Glomerular visceral epithelial cell (primary cell): ENCODE measurements around the gene PAH.

Experiments
- DNase-seq: peaks from one replicate; pipeline ENCODE4 v3.0.0-alpha.2; 2016; ENCODE audit errors: extremely low spot score

Gene PAH

DNA sequence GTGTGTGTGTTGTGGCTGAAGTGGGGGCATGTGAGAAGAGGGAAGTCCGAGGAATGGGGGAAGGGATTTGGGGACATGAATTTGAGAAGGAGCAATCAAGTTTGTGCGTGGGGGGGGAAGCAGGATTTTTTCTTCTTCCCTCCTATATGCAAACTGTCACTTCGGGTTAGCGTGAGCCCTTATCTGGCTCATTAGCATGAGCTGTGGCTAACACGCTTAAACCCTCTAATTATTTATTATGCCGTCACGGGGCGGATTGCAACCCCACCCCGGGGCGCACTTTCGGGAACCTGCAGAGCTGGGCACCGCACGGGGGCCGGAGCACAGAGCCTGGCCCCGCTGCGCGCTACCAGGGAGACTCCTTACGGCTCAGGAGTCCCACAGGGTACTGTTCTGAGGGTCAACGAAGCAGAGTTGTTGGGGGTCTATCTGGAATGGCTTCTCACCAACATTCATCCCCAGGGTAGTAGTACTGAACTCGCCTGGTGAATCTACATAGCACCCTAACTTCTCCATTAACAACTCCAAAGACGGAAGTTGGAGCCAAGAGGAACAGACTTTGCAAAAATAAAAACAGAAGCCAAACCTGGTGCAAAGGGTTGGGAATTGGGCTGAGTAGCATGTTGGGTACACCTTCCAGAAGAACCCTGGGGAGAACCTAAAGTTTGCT lies 34.0 kb upstream of the PAH start:
- no peak for DNase-seq

DNA sequence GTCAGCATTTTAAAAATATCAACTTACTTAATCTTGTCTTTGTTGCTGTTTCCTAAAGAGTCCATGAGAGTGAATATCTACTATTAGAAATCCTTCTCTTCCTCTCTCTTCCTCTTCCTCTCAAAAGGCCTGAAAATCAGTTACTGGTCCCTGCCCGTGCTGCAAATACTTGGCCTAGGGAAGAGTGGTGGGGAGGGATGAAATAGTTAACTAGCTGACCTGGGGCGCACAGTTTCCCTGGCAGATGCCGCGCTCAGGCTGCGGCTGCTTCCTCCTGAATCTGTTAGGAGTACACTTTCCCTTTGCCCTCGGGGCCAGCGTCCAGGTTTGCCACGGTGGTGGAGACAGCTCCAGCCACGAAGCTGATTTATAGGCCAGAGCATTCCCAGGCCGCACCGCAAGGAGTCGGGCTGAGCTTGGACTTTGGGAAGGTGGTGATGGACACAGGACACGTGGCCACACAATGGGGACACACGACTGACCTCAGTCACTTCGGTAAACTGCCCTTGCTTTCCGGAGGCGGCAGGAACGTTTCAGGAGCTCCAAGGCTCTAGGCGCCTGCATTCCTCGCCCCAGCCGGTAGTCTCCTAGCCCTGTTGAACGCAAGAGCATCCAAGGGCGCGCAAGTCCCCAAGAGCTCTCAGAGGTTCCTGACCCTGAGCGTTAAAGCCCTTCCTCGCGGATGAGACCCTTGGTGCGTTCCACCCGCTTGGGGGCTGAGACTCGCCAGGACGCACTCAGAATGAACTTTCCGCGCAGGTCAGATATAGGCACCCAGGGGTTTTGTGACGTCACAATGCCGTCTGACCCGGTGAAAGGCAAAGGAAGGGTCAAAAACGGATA lies 33.3 kb upstream of the PAH start:
- no peak for DNase-seq

DNA sequence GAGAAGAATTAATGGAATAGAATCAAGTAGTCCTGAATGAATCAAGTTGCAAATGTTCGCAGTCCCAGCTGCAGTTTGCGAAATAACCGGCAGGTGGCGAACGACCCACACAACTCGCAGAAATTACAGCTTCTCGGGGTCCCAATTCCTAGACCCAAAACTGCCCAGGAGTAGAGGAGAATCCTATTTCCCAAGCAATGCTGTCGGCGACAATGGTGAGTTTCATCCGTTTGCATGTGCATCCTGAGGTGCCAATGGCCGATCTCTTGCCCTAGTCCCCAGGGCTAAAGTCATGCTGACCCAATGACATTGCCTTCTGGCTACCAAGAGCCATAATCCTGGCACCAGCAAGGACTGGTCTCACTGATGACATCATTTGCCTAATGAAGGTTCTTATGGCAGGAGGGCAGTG lies 31.9 kb upstream of the PAH start:
- peak; percentile 17 for DNase-seq

DNA sequence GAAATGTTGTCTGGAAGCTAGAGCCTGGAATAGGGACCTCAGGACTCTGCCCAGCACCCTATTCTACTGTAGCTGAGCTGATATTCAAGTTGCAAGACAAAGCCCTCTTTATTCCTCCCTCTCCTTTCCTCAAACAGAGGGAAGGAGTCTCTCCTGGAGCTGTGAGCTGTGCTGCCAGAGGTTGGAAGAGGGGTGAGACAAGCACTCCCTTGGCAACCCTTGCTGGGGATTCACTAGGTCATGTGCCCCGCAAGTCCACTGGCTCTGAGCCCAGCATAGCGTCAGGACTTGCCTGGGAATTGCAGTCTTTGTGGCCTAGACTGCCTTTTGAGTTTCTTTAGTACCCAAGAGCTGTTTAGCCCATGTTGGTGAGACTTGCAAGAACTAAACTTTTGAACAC lies 29.0 kb upstream of the PAH start:
- DNase-seq, result no peak

DNA sequence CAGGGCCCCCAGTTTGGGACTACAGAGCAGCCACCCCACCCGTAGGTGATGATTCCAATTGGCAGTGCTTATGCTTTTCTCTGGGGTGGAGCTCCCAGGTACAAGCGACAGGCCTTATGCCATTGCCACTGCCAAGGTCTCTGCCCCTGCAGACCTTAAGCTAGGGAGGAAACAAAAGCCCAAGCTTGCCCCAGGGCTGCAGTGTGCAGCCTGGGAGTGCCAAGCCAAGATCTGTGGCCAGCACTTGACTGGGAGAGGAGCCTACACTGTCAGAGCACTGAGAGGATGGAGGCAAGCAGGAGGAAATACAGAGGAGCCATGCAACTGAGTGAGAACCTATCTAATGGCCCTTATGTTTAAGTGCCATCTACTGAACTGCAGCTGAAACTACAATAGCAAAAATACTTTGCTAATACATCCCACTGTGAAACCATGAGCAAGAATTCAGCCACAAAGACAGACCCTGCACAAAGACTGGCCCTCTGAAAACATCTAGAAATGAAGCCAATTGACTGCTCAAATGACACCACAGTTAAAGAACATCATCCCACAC lies 22.7 kb upstream of the PAH start:
- no peak for DNase-seq

DNA sequence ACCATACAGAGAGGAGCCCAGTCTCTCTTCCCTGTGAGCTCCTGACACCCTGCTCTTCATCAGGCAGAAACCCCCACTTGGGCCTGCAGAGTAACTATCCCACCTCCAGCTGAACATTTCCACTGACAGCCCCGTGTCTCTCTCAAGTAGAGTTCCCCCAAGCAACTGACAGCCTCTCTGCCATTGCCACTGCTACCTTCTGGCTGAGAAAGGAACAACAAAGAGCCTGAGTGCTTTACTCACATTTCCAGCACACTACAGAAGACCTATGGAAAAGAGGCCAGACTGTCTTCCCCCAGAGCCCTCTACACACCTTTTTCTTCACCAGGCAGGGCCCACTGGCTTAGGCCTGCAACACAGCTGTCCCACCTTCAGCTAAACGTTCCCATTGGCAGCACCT lies 22.0 kb upstream of the PAH start:
- DNase-seq, result no peak

DNA sequence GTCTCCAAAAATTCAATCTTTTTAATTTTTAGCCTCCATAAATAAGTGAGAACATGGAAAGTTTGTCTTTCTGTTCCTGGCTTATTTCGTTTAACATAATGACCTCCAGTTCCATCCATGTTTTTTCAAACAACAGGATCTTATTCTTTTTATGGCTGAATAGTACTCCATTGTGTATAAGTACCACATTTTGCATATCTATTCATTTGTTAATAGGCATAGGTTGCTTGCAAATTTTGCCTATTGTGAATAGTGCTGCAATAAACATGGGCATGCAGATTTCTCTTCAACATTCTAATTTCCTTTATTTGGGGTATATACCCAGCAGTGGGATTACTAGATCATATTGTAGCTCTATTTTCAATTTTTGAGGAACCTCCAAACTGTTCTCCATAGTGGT lies 16.1 kb upstream of the PAH start:
- DNase-seq, result no peak

DNA sequence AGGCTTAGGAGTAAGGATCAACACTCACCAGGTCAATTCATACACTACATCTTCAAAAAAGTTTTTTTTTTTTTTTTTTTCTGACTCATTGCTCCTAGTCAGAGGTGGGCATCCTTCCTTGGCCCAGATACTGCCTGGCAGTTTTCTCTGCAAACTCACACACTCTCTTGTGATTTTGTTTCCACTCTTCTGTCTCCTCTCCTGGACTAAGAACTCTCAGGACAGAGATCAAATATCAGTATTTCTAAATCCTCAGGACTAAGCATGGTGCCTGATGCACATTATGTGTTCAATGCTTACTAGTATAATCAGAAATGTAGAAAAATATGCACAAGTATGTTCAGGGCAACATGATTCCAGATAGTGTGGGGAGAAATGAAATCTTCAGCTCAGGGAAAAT lies 10.2 kb upstream of the PAH start:
- DNase-seq, result no peak

DNA sequence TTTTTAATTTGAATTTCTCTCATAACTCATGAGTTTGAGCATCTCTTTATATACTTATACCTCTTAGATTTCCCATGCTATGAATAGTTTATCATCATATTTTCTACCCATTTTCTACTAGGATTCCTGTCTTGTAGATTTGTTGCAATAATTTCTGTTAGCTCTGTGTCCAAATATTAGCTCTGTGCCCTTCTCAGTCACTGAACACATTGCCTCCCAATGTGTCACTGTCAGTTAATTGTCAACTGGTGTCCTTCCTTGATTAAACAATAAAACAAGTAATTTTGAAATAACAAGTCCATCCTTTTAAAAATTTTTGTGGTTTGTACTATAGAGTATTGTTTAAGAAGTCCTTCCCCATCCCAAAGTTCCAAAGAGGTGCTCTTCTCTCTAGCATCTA lies 4.2 kb upstream of the PAH start:
- no peak for DNase-seq

DNA sequence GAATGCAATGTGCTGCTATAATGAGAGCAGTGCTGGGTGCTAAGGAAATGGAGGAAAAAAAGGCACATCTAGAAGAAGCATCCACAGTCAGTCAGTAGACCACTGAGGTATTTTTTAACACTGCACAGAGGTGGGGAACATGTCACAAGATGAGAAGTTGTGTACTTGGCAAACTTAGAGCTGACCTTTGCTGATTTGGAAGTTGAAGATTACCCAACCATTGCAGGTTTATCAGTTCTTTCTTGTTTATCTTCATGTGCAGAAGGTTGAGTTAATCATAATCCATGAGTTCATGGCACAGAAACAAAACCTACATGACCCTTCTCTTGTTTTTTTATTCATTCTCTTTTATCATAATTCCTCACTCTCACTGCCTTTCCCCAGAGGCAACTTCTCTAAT lies 3.2 kb upstream of the PAH start:
- DNase-seq, result no peak

DNA sequence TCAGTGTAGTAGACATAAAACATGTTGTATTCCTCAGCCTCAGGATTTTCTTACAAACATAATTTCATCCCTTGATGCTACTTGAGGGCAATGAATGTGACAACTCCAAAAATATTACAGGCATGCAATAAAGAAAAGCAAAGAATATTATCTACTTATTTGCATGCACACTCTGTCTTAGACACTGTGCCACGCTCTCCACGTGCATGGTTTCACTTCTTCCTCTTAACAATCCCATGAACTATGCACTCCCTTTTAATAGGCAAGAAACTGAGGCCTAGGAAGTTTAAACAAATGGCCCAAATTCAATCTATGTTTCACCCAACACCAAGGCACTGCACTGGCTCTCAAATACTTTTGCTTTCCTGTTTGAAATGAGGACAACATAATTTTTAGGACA lies 1.8 kb upstream of the PAH start:
- DNase-seq, result no peak

DNA sequence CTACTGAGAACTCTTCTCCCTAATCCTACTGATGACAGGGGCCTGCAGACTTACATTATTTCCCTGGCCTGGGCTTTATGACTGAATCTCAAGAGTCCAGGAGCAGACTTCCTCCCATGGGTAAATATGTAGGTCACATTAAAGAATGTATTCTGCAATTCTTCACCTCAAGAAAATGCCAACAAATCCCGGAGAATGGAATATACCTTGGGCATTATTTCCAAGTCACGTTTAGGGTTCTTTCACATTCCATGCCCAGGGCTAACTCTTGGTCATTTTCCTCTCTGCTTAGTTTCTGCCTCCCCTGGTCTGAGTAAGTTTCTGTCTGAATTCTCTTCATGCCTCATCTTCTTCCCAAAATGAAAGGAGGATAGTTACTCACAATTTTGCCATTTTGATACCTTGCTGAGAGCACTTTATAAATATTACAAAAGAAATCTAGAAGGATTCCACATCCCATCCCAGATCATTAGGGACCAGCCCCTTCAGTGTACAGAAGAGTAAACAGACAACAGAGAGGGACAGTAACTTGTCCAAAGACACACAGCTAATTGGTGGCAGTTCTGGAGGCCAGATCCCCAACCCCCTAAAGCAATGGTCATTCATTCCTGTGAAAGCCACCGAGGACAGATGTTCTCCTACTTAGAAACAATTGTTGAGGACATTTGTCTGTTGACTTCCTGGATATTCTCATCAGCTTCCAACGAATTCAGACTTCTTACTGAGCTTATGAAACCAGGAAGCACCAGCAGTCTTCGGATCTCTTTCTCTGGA lies 605 bp downstream of the PAH start:
- DNase-seq, result no peak

DNA sequence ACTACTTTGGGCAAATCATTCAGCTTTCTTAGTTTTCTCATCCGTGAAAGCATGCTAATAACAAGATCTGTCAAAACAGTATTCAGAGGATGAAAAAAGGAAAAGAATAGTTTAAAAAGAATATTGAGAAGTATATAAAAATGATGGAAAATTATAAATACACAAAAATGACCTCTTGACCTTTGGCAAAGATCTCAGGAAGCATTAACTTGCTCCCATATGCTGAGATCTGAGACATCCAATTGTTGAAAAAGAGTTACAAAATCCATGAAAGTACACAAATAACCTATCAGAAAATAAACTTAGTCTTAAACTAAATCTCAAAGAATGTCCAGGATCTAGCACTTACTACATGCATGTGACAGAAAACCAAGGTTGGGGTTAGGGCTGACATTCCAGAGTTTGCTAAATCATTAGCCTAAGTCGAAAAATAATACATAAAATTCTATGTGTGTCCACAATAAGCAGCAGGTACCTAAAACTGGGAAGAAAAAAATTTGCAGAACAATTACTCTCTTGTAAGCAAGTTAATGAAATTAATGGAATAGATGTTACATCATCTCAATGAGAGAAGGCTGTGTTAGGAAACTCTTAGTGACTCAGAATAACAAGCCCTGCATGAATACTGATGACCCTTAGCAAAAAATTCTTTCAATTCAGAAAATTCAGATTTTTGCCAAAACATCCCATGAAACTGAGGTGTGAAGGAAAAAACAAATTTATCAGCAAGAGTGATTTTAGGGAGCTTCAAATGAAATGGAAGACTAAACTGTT lies 3.4 kb downstream of the PAH start:
- DNase-seq, result no peak

DNA sequence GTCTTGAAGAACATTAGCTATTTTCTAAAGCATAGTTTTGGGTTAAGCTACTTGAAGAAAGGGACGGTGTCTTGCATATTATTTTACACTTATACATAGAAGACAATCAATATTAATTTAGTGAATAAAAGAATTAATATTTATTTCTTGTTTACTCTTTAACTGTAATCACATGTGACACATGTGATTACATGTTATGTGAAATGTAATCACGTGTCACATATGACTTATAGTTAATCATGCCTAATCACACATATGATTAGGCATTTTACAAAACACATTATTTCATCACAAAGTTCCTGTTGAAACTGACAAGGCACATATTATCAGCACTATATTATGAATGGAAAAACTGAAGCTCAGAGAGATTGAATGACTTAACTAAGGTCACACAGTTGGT lies 4.8 kb downstream of the PAH start:
- no peak for DNase-seq

DNA sequence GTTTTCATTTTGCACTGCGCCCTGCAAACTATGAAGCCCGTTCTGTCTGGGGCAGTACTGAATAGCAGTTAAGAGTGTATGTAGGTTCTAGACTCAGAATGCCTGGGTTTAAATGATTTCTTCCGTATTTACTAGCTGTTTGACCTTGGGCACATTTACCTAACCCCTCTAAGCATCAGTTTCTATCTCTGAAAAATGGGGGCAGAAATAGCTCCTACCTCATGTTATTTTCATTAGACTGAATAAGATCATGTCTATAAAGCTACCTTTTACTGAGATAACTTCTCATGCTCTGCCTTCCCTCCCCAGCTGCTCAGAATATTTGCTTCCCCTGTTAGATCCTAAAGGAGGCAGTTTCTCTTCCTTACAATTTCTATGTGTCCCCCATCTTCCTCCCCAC lies 5.7 kb downstream of the PAH start:
- no peak for DNase-seq

DNA sequence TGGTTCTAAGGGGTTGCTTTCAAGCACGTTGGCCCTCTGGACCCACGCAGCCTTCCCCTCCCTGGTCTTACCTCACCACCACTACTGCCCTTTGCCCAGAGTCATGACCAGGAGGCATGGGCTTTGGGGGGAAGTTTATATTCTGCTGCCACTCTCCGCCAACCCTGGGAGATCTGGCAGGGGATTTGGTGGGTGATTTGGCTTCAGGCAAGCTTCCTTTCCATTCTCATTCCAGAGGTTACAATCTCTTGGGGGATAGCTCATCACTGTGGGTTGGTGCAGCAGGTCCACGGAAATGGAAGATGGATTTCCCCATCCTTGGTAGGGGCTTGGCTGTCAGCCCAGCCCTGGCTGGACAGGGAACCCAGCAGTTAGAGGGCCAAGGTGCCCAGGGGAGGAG lies 6.3 kb downstream of the PAH start:
- DNase-seq, result no peak

DNA sequence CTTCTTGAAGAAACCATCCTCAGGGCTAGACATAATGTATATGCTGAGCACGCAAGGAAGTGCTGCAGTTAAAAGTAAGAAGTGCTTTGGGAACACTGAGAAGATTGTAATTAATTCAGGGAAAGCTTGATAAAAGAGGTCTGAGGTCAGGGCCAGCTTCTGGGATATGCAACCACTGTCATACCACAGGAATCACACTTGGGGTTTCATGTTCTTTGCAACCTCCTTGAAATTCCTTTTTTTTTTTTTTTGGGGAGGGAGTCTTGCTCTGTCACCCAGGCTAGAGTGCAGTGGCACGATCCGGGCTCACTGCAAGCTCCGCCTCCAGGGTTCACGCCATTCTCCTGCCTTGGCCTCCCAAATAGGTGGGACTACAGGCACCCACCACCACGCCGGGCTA lies 6.9 kb downstream of the PAH start:
- DNase-seq, result no peak

DNA sequence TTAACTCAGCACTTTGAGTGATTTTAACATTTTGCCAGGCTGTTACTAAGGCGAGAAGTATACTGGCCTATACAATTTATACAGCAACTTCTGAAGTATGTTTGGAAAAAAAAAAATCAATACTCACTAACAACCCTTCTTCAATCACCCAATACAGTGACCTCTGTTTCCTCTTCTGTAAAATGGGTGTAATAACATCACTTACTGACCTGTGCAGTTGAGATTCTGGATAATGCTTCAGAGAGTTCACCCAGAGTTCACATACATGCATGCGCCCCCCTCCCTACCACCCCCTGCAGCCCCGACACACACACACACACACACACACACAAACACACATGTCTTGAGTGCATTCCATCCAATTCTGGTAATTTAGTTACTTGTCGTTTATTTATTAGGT lies 9.1 kb downstream of the PAH start:
- DNase-seq, result no peak

DNA sequence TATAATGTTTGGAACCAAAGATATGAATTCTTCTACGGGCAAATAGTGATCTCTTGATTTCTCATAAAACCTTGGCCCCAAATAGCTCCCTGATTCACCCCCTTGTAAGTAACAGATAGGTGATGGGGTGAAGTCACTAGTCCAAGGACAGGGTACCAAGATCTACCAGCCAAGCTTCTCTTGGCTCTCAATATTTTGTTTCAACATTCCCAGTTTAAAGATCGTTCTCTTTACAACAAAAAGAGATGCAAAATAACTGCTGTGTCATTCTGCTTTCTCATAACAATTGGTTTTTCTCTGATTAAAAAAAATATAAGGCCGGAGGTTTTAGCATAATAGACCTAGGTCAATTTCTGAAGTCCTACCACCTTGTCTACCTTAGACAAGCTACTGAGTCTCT lies 11.8 kb downstream of the PAH start:
- DNase-seq, result no peak

DNA sequence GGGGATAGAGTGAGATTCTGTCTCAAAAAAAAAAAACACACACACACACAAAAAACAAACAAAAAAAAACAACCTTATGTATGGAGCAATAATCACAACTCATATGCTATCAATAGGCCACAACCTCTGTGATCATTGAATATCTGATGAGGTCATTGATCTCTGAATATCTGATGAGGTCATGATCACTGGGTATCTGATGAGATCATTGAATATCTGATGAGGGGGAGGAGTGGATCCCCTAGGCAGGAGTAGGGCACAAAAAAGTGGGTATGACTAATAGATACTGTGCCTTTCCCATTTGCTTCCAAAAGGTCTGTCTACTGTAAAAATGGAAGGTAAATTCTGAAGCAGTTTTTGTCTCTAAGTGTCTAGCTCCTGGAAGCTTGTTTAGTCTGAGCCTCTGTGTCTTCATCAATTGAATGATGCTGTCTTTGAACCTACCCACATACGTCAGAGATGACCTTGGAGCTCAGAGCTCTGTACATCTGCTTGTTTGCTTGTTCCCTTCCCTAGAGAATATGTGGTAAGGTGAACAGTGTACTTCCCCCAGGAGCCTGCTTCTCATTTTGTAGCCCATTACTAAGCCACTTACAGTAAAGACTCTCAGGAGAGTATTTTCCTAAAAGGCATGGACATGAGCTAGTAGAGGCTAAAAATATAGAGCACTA lies 13.6 kb downstream of the PAH start:
- DNase-seq, result no peak

DNA sequence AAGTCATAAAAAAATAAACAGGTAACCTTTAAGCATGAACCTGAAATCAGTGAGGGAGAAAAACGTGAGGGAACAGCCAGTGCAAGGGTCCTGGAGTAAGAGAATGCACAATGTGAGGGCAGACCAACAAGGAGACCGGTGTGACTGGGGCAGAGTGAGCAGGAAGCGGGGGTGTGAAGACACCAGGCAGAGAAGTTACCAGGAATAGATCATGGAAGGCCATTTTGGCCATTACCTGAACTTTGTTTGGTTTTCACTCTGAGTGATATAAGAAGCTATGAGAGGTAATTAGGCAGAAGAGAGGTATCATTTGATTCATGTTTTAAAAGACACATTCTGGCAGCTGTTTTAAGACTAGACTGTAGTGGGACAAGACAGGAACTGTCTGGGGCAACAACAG lies 15.0 kb downstream of the PAH start:
- no peak for DNase-seq
